ENCODE results near the gene TET3.

The TET3 gene

GRCh38 chr2:73964223-73964622 is 20.5 kb upstream of the TET3 start:
- no peak for DNase-seq (ENCODE audit: low read depth)

- no peak for DNase-seq (ENCODE audit: low read depth)
Observed at GRCh38 chr2:73965053-73965452, 19.7 kb upstream of the TET3 start.

GRCh38 chr2:73968357-73968937 is 16.3 kb upstream of the TET3 start:
- DNase-seq (ENCODE audit: low read depth) = no peak

GRCh38 chr2:73969356-73969755 is 15.4 kb upstream of the TET3 start:
- DNase-seq (ENCODE audit: low read depth) = no peak

GRCh38 chr2:73970141-73970803 is 14.4 kb upstream of the TET3 start:
- no peak for DNase-seq (ENCODE audit: low read depth)

GRCh38 chr2:73970850-73971471 is 13.7 kb upstream of the TET3 start:
- no peak for DNase-seq (ENCODE audit: low read depth)

- no peak for DNase-seq (ENCODE audit: low read depth)
Observed at GRCh38 chr2:73971722-73972121, 13.0 kb upstream of the TET3 start.

- no peak for DNase-seq (ENCODE audit: low read depth)
Observed at GRCh38 chr2:73972846-73973245, 11.9 kb upstream of the TET3 start.

- DNase-seq (ENCODE audit: low read depth) = no peak
Observed at GRCh38 chr2:73975731-73976130, 9.0 kb upstream of the TET3 start.

- DNase-seq (ENCODE audit: low read depth) = no peak
Observed at GRCh38 chr2:73976803-73977202, 7.9 kb upstream of the TET3 start.

GRCh38 chr2:73977466-73977865 is 7.2 kb upstream of the TET3 start:
- DNase-seq (ENCODE audit: low read depth) = no peak

GRCh38 chr2:73979021-73979420 is 5.7 kb upstream of the TET3 start:
- no peak for DNase-seq (ENCODE audit: low read depth)

GRCh38 chr2:73979686-73980085 is 5.0 kb upstream of the TET3 start:
- no peak for DNase-seq (ENCODE audit: low read depth)

GRCh38 chr2:73980566-73980965 is 4.1 kb upstream of the TET3 start:
- no peak for DNase-seq (ENCODE audit: low read depth)

- DNase-seq (ENCODE audit: low read depth) = no peak
Observed at GRCh38 chr2:73981081-73982001, 3.4 kb upstream of the TET3 start.

GRCh38 chr2:73982140-73982617 is 2.5 kb upstream of the TET3 start:
- DNase-seq (ENCODE audit: low read depth) = no peak

GRCh38 chr2:73983322-73984202 is 1.1 kb upstream of the TET3 start:
- DNase-seq (ENCODE audit: low read depth) = no peak

- DNase-seq (ENCODE audit: low read depth) = no peak
Observed at GRCh38 chr2:73984922-73985307, 205 bp downstream of the TET3 start.

- DNase-seq (ENCODE audit: low read depth) = no peak
Observed at GRCh38 chr2:73985308-73986084, 786 bp downstream of the TET3 start.

- no peak for DNase-seq (ENCODE audit: low read depth)
Observed at GRCh38 chr2:73986085-73986681, 1.5 kb downstream of the TET3 start.

All from stimulated activated CD8-positive, alpha-beta memory T cell treated with anti-CD3 and anti-CD28 coated beads, Interleukin-15, amount 100 ng/mL, for 24 hours (primary cell).